ENCODE data around the gene FANCD2OS.

DNA sequence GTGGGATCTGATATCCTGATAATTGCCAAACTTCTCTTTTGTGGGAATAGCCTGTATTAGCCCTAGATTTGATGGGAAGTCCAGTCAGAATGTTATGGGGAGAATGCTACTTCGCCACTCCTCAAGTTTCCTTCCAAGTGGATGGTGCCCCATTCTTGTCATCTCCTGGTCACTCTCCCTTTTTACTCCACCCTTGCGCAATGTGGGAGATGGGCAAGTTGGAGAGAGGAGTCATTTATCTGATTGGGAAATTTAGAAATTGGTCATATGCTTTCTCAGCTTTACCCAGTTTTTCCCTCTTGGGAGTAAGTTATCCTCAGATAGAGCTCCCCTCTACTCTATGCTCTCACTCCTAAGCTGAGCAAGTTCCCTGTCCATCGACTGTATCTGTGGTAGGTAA is 14.4 kb downstream of the FANCD2OS start:
- TF ChIP-seq FOXM1 (IDR thresholded peaks at IDR 0.05; ENCODE audit: borderline replicate concordance), result no peak
- no peak for TF ChIP-seq BHLHE40 (IDR thresholded peaks at IDR 0.05; ENCODE audit: borderline replicate concordance)
- no peak for TF ChIP-seq HDGF (IDR thresholded peaks at IDR 0.05; ENCODE audit: borderline replicate concordance)
- no peak for TF ChIP-seq SP1 (IDR thresholded peaks at IDR 0.05)
- no peak for TF ChIP-seq FOXA1 (IDR thresholded peaks at IDR 0.05)
- no peak for TF ChIP-seq SUZ12 (IDR thresholded peaks at IDR 0.05)
- no peak for TF ChIP-seq TARDBP (IDR thresholded peaks at IDR 0.05)

All from HEK293T (cell line).